ENCODE results near the gene MRPS14. TPM values are rescaled to one million over a fixed set of nuclear protein-coding genes. Genes with fewer than 3 reads are reported as not detected.

Gene MRPS14
- total and polyA plus RNA-seq, 9 of the 15 experiments (the other 6 are each of a cell fraction or from before 2014, with no cell fraction given) = 38.1 to 231 (median 54.9) TPM

- Histone ChIP-seq H3K27me3 (ENCODE audit: control insufficient read depth in 2 of 2, insufficient read depth in 2 of 2, low read length in 2 of 2) (peaks cover 11 to 13% of the 10 kb centered on the region in 2 experiments; a peak in 4 of 5 replicates), H3K4me1 (replicated peaks in 1 of 2; ENCODE audit: control insufficient read depth in 2 of 2, insufficient read depth in 2 of 2, low read length in 2 of 2) (no peaks in the 10 kb centered on the region), H4K20me1 (replicated peaks; ENCODE audit: control insufficient read depth, insufficient read depth, low read length) (no peaks in the 10 kb centered on the region), H2AFZ (ENCODE audit: low read depth, low read length) (no peak overlapping the region), H3K9ac (ENCODE audit: insufficient read depth in 1 of 2, low read depth in 2 of 2, low read length in 2 of 2) (no peak overlapping the region), H3K4me3 (no peak overlapping the region), H3K79me2 (ENCODE audit: control insufficient read depth, insufficient read depth, low read length) (no peaks in the 10 kb centered on the region), H3K27ac (ENCODE audit: extremely low read depth, low read depth, low read length) (no peak overlapping the region), H3K9me1 (ENCODE audit: control insufficient read depth, insufficient read depth, low read length) (no peaks in the 10 kb centered on the region), H3K9me3 (replicated peaks; ENCODE audit: control insufficient read depth, insufficient read depth, low read depth, low read length) (no peaks in the 10 kb centered on the region), H3K36me3 (ENCODE audit: control insufficient read depth, insufficient read depth, low read length) (no peaks in the 10 kb centered on the region), H3K4me2 (ENCODE audit: insufficient read depth, low read length) (no peak overlapping the region)
- POLR2A ChIA-PET = interaction anchor here (0.6 to 1.7 kb wide), 2 partner anchors 27 to 40 kb away, joined by 3 to 5 read pairs; no protein-coding TSS in a partner anchor
- TF ChIP-seq ZNF311 (CRISPR knock-in tag; IDR thresholded peaks at IDR 0.05) (no peak), ETS2 (tag; IDR thresholded peaks at IDR 0.05; ENCODE audit: borderline replicate concordance, poor library complexity, severe bottlenecking) (no peak), ZNF79 (CRISPR knock-in tag; IDR thresholded peaks at IDR 0.05; ENCODE audit: low read depth) (no peak), MAFK (IDR thresholded peaks at IDR 0.05; ENCODE audit: low read length) (no peak), HDAC6 (IDR thresholded peaks at IDR 0.05; ENCODE audit: low read depth, low read length) (no peak), HES1 (IDR thresholded peaks at IDR 0.05; ENCODE audit: low read depth) (no peak), CSDE1 (IDR thresholded peaks at IDR 0.05) (no peak), POLR3A (IDR thresholded peaks at IDR 0.05; ENCODE audit: borderline replicate concordance, extremely low read depth, insufficient read depth, insufficient read length) (no peak), POLR2H (tag; IDR thresholded peaks at IDR 0.05; ENCODE audit: low read depth) (no peak), ZNF583 (CRISPR knock-in tag; IDR thresholded peaks at IDR 0.05) (no peak), ILF3 (IDR thresholded peaks at IDR 0.05; ENCODE audit: borderline replicate concordance) (no peak), ZNF592 (IDR thresholded peaks at IDR 0.05) (no peak), PURB (CRISPR knock-in tag; IDR thresholded peaks at IDR 0.05; ENCODE audit: low read depth) (no peak)
- TF ChIP-seq, protein P1, sequence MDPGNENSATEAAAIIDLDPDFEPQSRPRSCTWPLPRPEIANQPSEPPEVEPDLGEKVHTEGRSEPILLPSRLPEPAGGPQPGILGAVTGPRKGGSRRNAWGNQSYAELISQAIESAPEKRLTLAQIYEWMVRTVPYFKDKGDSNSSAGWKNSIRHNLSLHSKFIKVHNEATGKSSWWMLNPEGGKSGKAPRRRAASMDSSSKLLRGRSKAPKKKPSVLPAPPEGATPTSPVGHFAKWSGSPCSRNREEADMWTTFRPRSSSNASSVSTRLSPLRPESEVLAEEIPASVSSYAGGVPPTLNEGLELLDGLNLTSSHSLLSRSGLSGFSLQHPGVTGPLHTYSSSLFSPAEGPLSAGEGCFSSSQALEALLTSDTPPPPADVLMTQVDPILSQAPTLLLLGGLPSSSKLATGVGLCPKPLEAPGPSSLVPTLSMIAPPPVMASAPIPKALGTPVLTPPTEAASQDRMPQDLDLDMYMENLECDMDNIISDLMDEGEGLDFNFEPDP (CRISPR knock-in tag; IDR thresholded peaks at IDR 0.05) = no peak
- no TSS peak for BruUV-seq (replicated peaks)
- WGBS (ENCODE audit: insufficient coverage, low coverage, missing lambda C conversion rate) = 0% methylated on average over 1 of the region's 1 CpG
- intact Hi-C loops (cut with micrococcal nuclease) (no loop called here), in situ Hi-C loops (cut with MboI) (no loop called here)
- no peak for FAIRE-seq
- CTCF ChIA-PET (ENCODE audit: low intra/inter-chr PET ratio) = no interaction called here
- no peak for DNase-seq (ENCODE audit: extremely low read depth in 1 of 4, low spot score in 3 of 4)
- no peak for ATAC-seq
Observed at GRCh38 chr1:175062339-175062738, 39.1 kb upstream of the MRPS14 start.

Measured in K562 (cell line).